Measurements from ENCODE around the gene STK32A.

Gene STK32A

GRCh38 chr5:147287110-147287509 lies 52.3 kb downstream of the STK32A start:
- DNase-seq (ENCODE audit: low read depth), result no peak
- in situ Hi-C loops (cut with HindIII; ENCODE audit: low sequenced_read_pairs), result no loop called here
- TF ChIP-seq, protein P1, sequence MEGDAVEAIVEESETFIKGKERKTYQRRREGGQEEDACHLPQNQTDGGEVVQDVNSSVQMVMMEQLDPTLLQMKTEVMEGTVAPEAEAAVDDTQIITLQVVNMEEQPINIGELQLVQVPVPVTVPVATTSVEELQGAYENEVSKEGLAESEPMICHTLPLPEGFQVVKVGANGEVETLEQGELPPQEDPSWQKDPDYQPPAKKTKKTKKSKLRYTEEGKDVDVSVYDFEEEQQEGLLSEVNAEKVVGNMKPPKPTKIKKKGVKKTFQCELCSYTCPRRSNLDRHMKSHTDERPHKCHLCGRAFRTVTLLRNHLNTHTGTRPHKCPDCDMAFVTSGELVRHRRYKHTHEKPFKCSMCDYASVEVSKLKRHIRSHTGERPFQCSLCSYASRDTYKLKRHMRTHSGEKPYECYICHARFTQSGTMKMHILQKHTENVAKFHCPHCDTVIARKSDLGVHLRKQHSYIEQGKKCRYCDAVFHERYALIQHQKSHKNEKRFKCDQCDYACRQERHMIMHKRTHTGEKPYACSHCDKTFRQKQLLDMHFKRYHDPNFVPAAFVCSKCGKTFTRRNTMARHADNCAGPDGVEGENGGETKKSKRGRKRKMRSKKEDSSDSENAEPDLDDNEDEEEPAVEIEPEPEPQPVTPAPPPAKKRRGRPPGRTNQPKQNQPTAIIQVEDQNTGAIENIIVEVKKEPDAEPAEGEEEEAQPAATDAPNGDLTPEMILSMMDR (IDR thresholded peaks at IDR 0.05; ENCODE audit: low read depth, low read length, missing control alignments), result no peak
- no peak overlapping the region for H3K4me3 ChIP-seq (ENCODE audit: low read depth, low read length)

- TF ChIP-seq, protein P1 (IDR thresholded peaks at IDR 0.05; ENCODE audit: low read depth, low read length, missing control alignments), result no peak
- no peak for DNase-seq (ENCODE audit: low read depth)
- H3K4me3 ChIP-seq (ENCODE audit: low read depth, low read length), result no peak overlapping the region
- in situ Hi-C loops (cut with HindIII; ENCODE audit: low sequenced_read_pairs), result no loop called here
These were observed 55.4 kb downstream of the STK32A start for GRCh38 chr5:147290261-147290660.

GRCh38 chr5:147303251-147303650 lies 68.4 kb downstream of the STK32A start:
- H3K4me3 ChIP-seq (ENCODE audit: low read depth, low read length), result no peak overlapping the region
- in situ Hi-C loops (cut with HindIII; ENCODE audit: low sequenced_read_pairs), result no loop called here
- TF ChIP-seq, protein P1 (IDR thresholded peaks at IDR 0.05; ENCODE audit: low read depth, low read length, missing control alignments), result no peak
- no peak for DNase-seq (ENCODE audit: low read depth)

- no peak overlapping the region for H3K4me3 ChIP-seq (ENCODE audit: low read depth, low read length)
- DNase-seq (ENCODE audit: low read depth), result peak; percentile 72
- in situ Hi-C loops (cut with HindIII; ENCODE audit: low sequenced_read_pairs), result no loop called here
- TF ChIP-seq, protein P1 (IDR thresholded peaks at IDR 0.05; ENCODE audit: low read depth, low read length, missing control alignments), result no peak
These were observed 69.2 kb downstream of the STK32A start for GRCh38 chr5:147303976-147304375.

DNA sequence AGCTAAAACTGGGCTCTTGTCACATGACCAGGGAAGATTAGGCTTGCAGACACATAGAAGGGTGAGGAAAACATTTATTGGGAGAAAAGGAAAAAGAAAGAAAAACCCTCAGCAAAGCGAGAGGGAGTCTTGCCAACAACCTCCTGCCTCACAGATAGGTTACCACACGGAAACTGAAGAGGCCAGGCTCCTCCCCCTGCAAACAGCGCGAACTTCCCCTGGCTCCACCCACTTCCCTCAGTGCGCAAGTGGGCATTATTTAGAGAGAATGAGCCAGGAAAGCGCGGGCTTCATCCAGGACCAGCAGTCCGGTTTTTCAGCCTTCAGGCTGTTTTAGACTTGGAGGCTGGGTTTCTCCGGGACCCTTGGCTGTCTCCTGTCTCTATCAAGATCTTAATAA lies 70.3 kb downstream of the STK32A start:
- H3K4me3 ChIP-seq (ENCODE audit: low read depth, low read length), result no peak overlapping the region
- in situ Hi-C loops (cut with HindIII; ENCODE audit: low sequenced_read_pairs), result no loop called here
- TF ChIP-seq, protein P1 (IDR thresholded peaks at IDR 0.05; ENCODE audit: low read depth, low read length, missing control alignments), result no peak
- DNase-seq (ENCODE audit: low read depth), result no peak

- in situ Hi-C loops (cut with HindIII; ENCODE audit: low sequenced_read_pairs), result no loop called here
- TF ChIP-seq, protein P1 (IDR thresholded peaks at IDR 0.05; ENCODE audit: low read depth, low read length, missing control alignments), result no peak
- H3K4me3 ChIP-seq (ENCODE audit: low read depth, low read length), result no peak overlapping the region
- no peak for DNase-seq (ENCODE audit: low read depth)
These were observed 71.5 kb downstream of the STK32A start for GRCh38 chr5:147306351-147306750.

GRCh38 chr5:147307170-147307569 lies 72.3 kb downstream of the STK32A start:
- H3K4me3 ChIP-seq (ENCODE audit: low read depth, low read length), result no peak overlapping the region
- DNase-seq (ENCODE audit: low read depth), result no peak
- TF ChIP-seq, protein P1 (IDR thresholded peaks at IDR 0.05; ENCODE audit: low read depth, low read length, missing control alignments), result no peak
- in situ Hi-C loops (cut with HindIII; ENCODE audit: low sequenced_read_pairs), result no loop called here
